ENCODE data around the gene ARPC2. TPM values are rescaled to one million over a fixed set of nuclear protein-coding genes. Genes with fewer than 3 reads are reported as not detected.

ARPC2 gene
- total RNA-seq, 1 experiment from 2014 or later, result 187 TPM

DNA sequence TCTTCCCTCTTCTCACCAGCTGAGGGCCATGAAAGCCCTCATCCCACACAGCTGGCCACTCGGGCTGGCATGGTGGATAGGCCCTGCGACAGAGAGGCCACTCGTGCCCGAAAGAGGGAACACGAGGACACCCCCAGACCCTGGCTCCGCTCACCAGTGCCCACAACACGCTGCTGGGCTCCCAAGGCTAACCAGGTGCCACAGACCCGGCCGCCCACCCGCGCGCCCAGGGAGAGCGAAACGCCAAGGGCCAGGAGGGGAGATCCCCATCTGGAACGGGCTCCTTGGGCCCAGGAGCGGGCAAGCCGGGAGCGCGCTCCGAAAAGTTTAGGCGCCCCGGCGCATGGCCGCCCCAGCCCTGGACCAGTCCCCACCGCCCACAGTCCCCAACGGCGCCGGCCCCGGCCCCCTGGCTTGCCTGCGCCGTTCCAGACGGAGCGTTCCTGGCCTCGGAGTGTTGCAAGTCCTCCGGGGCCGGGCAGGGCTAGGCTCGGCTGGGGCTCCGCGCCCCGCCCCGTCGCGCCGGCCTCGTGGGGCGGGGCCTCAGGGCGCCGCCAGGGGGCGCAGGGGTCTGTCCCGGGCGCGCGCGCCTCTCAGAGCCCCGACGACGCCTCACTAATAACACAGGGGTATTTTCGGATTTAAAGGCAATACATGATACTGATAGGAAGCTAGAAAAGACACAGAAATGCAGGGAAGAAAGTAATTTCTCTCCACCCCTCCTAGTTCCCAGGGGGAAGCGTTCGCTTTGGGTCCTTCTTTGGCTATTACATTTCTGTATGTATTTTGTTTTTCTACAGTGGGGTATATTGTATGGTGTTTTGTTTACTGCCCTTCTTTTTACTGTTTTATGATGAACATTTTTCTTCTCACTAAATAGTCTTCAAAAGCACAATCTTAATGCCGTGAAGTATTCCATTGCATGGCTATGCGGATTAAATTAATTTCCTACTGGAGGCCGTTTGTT lies 75.3 kb downstream of the ARPC2 start, which contains the start of gene TMBIM1:
Gene TMBIM1, minus strand, starts transcription at position 456 of the 967 bp plus-strand sequence. CDS start 10,362 bp downstream, outside the sequence.
- ChIA-PET POLR2A (no interaction called here), RAD21 (ENCODE audit: low non-redundant PET in 1 of 2, low total read pairs in 2 of 2, uncharacterized antibody in 2 of 2, unreplicated experiment in 2 of 2) (no interaction called here), CTCF (interaction anchor here (0.6 to 1.4 kb wide), 3 partner anchors 22 to 103 kb away, joined by 3 to 5 read pairs (median 3); partner anchors contain the start of genes AAMP and PNKD)
- no peak for TF ChIP-seq ZNF274 (IDR thresholded peaks at IDR 0.05; ENCODE audit: low read depth, low read length)
- peak; percentile 14 for TF ChIP-seq TCF7L2 (IDR thresholded peaks at IDR 0.05; ENCODE audit: borderline replicate concordance, extremely low read depth, insufficient read depth, insufficient read length)
- TF ChIP-seq, protein P1, sequence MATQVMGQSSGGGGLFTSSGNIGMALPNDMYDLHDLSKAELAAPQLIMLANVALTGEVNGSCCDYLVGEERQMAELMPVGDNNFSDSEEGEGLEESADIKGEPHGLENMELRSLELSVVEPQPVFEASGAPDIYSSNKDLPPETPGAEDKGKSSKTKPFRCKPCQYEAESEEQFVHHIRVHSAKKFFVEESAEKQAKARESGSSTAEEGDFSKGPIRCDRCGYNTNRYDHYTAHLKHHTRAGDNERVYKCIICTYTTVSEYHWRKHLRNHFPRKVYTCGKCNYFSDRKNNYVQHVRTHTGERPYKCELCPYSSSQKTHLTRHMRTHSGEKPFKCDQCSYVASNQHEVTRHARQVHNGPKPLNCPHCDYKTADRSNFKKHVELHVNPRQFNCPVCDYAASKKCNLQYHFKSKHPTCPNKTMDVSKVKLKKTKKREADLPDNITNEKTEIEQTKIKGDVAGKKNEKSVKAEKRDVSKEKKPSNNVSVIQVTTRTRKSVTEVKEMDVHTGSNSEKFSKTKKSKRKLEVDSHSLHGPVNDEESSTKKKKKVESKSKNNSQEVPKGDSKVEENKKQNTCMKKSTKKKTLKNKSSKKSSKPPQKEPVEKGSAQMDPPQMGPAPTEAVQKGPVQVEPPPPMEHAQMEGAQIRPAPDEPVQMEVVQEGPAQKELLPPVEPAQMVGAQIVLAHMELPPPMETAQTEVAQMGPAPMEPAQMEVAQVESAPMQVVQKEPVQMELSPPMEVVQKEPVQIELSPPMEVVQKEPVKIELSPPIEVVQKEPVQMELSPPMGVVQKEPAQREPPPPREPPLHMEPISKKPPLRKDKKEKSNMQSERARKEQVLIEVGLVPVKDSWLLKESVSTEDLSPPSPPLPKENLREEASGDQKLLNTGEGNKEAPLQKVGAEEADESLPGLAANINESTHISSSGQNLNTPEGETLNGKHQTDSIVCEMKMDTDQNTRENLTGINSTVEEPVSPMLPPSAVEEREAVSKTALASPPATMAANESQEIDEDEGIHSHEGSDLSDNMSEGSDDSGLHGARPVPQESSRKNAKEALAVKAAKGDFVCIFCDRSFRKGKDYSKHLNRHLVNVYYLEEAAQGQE (IDR thresholded peaks at IDR 0.05; ENCODE audit: low read depth), result no peak
- TF ChIP-seq SRF (IDR thresholded peaks at IDR 0.05; ENCODE audit: low read depth), result no peak
- TF ChIP-seq ELF1 (IDR thresholded peaks at IDR 0.05; ENCODE audit: borderline replicate concordance, low read depth), result no peak
- peak; percentile 76 for TF ChIP-seq YY1 (IDR thresholded peaks at IDR 0.05; ENCODE audit: extremely low read depth, insufficient replicate concordance, low read depth, low read length)
- TF ChIP-seq, protein P2, sequence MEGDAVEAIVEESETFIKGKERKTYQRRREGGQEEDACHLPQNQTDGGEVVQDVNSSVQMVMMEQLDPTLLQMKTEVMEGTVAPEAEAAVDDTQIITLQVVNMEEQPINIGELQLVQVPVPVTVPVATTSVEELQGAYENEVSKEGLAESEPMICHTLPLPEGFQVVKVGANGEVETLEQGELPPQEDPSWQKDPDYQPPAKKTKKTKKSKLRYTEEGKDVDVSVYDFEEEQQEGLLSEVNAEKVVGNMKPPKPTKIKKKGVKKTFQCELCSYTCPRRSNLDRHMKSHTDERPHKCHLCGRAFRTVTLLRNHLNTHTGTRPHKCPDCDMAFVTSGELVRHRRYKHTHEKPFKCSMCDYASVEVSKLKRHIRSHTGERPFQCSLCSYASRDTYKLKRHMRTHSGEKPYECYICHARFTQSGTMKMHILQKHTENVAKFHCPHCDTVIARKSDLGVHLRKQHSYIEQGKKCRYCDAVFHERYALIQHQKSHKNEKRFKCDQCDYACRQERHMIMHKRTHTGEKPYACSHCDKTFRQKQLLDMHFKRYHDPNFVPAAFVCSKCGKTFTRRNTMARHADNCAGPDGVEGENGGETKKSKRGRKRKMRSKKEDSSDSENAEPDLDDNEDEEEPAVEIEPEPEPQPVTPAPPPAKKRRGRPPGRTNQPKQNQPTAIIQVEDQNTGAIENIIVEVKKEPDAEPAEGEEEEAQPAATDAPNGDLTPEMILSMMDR (IDR thresholded peaks at IDR 0.05 in 2 of 3, conservative IDR thresholded peaks at IDR 0.05 in 1 of 3; ENCODE audit: borderline replicate concordance in 1 of 3, insufficient read depth in 1 of 3, low read depth in 2 of 3, low read length in 2 of 3), result peak in 2 of 3 experiments; percentile 63 to 79; a peak in 4 of 6 replicates
- TF ChIP-seq EZH2 (IDR thresholded peaks at IDR 0.05), result no peak
- TF ChIP-seq CEBPB (IDR thresholded peaks at IDR 0.05; ENCODE audit: low read depth), result no peak
- no peak for TF ChIP-seq CBX3 (IDR thresholded peaks at IDR 0.05; ENCODE audit: low read depth)
- TF ChIP-seq ZFX (IDR thresholded peaks at IDR 0.05), result peak; percentile 80
- peak; percentile 50 for TF ChIP-seq POLR2A (IDR thresholded peaks at IDR 0.05; ENCODE audit: borderline replicate concordance, extremely low read depth, insufficient read depth, insufficient read length)
- TF ChIP-seq EGR1 (IDR thresholded peaks at IDR 0.05; ENCODE audit: low read depth), result no peak
- peak; percentile 90 for TF ChIP-seq POLR2AphosphoS5 (IDR thresholded peaks at IDR 0.05; ENCODE audit: low read depth, low read length)
- peak within 1 kb of the TSS; percentile 98 for H3K9ac ChIP-seq (ENCODE audit: low read length)
- H3K36me3 ChIP-seq (ENCODE audit: control insufficient read depth in 1 of 2, insufficient read depth in 2 of 2, low read length in 2 of 2), result no peaks in the 10 kb centered on the region
- peak within 1 kb of the TSS; percentile 93 for H3K4me2 ChIP-seq (ENCODE audit: low read length)
- TSS peak; percentile 78 for BruUV-seq (replicated peaks)
- no peaks in the 10 kb centered on the region for H3K9me2 ChIP-seq (ENCODE audit: insufficient read depth)
- peak within 1 kb of the TSS; percentile 51 for H2AFZ ChIP-seq (ENCODE audit: low read depth, low read length, poor library complexity, severe bottlenecking)
- no peaks in the 10 kb centered on the region for H3K27me3 ChIP-seq (ENCODE audit: insufficient read depth, low read length)
- H3K9me3 ChIP-seq (ENCODE audit: control insufficient read depth in 1 of 2, insufficient read depth in 1 of 2, low read depth in 1 of 2, low read length in 2 of 2), result no peaks in the 10 kb centered on the region
- intact Hi-C loops (cut with micrococcal nuclease), result loop anchor here (1.0 to 2.0 kb wide), 2 partner anchors 104 to 356 kb away; no protein-coding TSS in a partner anchor
- H3K4me1 ChIP-seq (ENCODE audit: control insufficient read depth in 1 of 2, insufficient read depth in 2 of 2, low read length in 2 of 2), result peaks cover 45 to 83% of the 10 kb centered on the region in 2 experiments
- DNase-seq (ENCODE audit: low read depth, low spot score), result no peak
- H3K4me3 ChIP-seq (replicated peaks in 1 of 2; ENCODE audit: low read depth in 1 of 2, low read length in 2 of 2), result peak within 1 kb of the TSS; percentile 75 to 96
- peak; percentile 89 for ATAC-seq
- peak within 1 kb of the TSS; percentile 79 for H3K27ac ChIP-seq (ENCODE audit: low read depth, low read length)
- no peaks in the 10 kb centered on the region for H4K20me1 ChIP-seq (ENCODE audit: insufficient read depth)
- peaks cover 43% of the 10 kb centered on the region for H3K79me2 ChIP-seq (ENCODE audit: insufficient read depth, low read length)

All from HCT116 (cell line).